Endothelial cell of umbilical vein (primary cell): ENCODE measurements around the gene RFX7. TPM values are rescaled to one million over a fixed set of nuclear protein-coding genes. Genes with fewer than 3 reads are reported as not detected.

ENCODE experiments used
- BruUV-seq: library from RNA; stranded (reverse); fragments of 400-500 nt; replicated peaks from 2 replicates; lab custom pipeline; 2021; lab: Mats Ljungman, UMichigan
- CTCF ChIA-PET: fragments of 300-600, 350-600 bp; sonication (Branson Sonifier 250); formaldehyde crosslinking; loops from one replicate; lab custom pipeline; 2021; ENCODE audit warnings: antibody characterized with exemption, inconsistent platforms; lab: Charles Lee
- POLR2A ChIA-PET: fragments of 300-600, 350-600 bp; sonication (Branson Sonifier 250); formaldehyde crosslinking; loops from one replicate; lab custom pipeline; 2021; ENCODE audit warnings: antibody characterized with exemption, inconsistent platforms; lab: Charles Lee
- DNase-seq: peaks from one replicate; pipeline ENCODE4 v3.0.0-alpha.2; 2011; ENCODE audit warnings: low read depth, low spot score
- FAIRE-seq: peaks from 2 replicates; lab custom pipeline; 2011; peaks lifted over from hg19 to GRCh38; lab: Jason Lieb, UNC
- H2AFZ ChIP-seq: 2 replicates; pipeline ENCODE4 v1.6.0; 2012; ENCODE audit warnings: low read depth, low read length, control low read depth, inconsistent platforms
- H3K27ac ChIP-seq: 2 replicates; pipeline ENCODE4 v1.5.1; 2011; ENCODE audit warnings: low read depth, mild to moderate bottlenecking, control low read depth, low read length, moderate library complexity; ENCODE audit not compliant: insufficient read depth
- H3K27me3 ChIP-seq, 2 experiments: 2 replicates each; pipeline versions ENCODE4 v1.6.0 to v1.6.1; 2011; ENCODE audit warnings: low read length in 2 of 2, mixed read lengths in 1 of 2; ENCODE audit not compliant: control insufficient read depth in 2 of 2, insufficient read depth in 2 of 2
- H3K36me3 ChIP-seq, 2 experiments: 2 replicates in 1 of 2; 3 replicates in 1 of 2; pipeline ENCODE4 v1.5.1; 2011; ENCODE audit warnings: low read length in 2 of 2, mild to moderate bottlenecking in 1 of 2, moderate library complexity in 1 of 2; ENCODE audit not compliant: control insufficient read depth in 2 of 2, insufficient read depth in 2 of 2; ENCODE audit errors: extremely low read depth in 1 of 2
- H3K4me1 ChIP-seq: 3 replicates; pipeline ENCODE4 v1.5.1; 2011; ENCODE audit warnings: mild to moderate bottlenecking, low read length; ENCODE audit not compliant: control insufficient read depth, insufficient read depth; ENCODE audit errors: extremely low read depth
- H3K4me2 ChIP-seq: 2 replicates; pipeline ENCODE4 v1.6.1; 2011; ENCODE audit warnings: low read length, control low read depth, mixed read lengths; ENCODE audit not compliant: insufficient read depth
- H3K4me3 ChIP-seq, 3 experiments: fragments of 200-600 bp in 1 of 3; sonication (generic), shearing (Covaris generic) in 1 of 3; replicated peaks in 1 of 3; 2 replicates each; pipeline ENCODE4 v1.5.1; 2011 to 2016; ENCODE audit warnings: control low read depth in 3 of 3, low read length in 3 of 3, mild to moderate bottlenecking in 2 of 3, inconsistent platforms in 1 of 3, low read depth in 1 of 3, moderate library complexity in 1 of 3; ENCODE audit not compliant: insufficient read depth in 1 of 3
- H3K79me2 ChIP-seq: 2 replicates; pipeline ENCODE4 v1.6.0; 2012; ENCODE audit warnings: low read length, inconsistent platforms; ENCODE audit not compliant: control insufficient read depth, insufficient read depth
- H3K9ac ChIP-seq: replicated peaks from 2 replicates; pipeline ENCODE3; 2011; ENCODE audit warnings: low read length, control low read depth; ENCODE audit not compliant: insufficient read depth; ENCODE audit errors: extremely low read depth
- H3K9me1 ChIP-seq: replicated peaks from 3 replicates; pipeline ENCODE4 v1.6.0; 2011; ENCODE audit warnings: mild to moderate bottlenecking, low read length; ENCODE audit not compliant: control insufficient read depth, insufficient read depth; ENCODE audit errors: extremely low read depth
- H3K9me3 ChIP-seq: replicated peaks from 2 replicates; pipeline ENCODE4 v1.5.1; 2012; ENCODE audit warnings: low read length, inconsistent platforms; ENCODE audit not compliant: control insufficient read depth, insufficient read depth
- H4K20me1 ChIP-seq: replicated peaks from 2 replicates; pipeline ENCODE3; 2011; ENCODE audit warnings: mild to moderate bottlenecking, low read length; ENCODE audit not compliant: control insufficient read depth, insufficient read depth; ENCODE audit errors: extremely low read depth
- FOS ChIP-seq: IDR thresholded peaks from 2 replicates; pipeline ENCODE4 v1.6.1; 2011; ENCODE audit warnings: mild to moderate bottlenecking, low read length, moderate library complexity, borderline replicate concordance; ENCODE audit not compliant: insufficient read depth
- GATA2 ChIP-seq: IDR thresholded peaks from 2 replicates; pipeline ENCODE4 v1.7.0; 2011; ENCODE audit warnings: low read depth, mild to moderate bottlenecking, moderate library complexity, mixed read lengths, low read length; ENCODE audit not compliant: insufficient read length, insufficient read depth
- MYC ChIP-seq: IDR thresholded peaks from one replicate; pipeline ENCODE4 v1.6.1; 2011; ENCODE audit warnings: mild to moderate bottlenecking, low read depth, low read length
- POLR2A ChIP-seq: IDR thresholded peaks from 2 replicates; pipeline ENCODE4 v1.6.1; 2012; ENCODE audit warnings: low read depth, mild to moderate bottlenecking, control low read depth, low read length
- POLR2AphosphoS5 ChIP-seq: IDR thresholded peaks from 2 replicates; pipeline ENCODE4 v1.6.1; 2012; ENCODE audit warnings: low read depth, mild to moderate bottlenecking, control low read depth, low read length, moderate library complexity; ENCODE audit not compliant: insufficient read depth
- dilution Hi-C: fragments of 300-500 bp; cut with MboI; formaldehyde crosslinking; loops from one replicate; pipeline ENCODE4 v1.15.0; 2019; ENCODE audit warnings: low sequenced_read_pairs; ENCODE audit not compliant: extremely low pct_ligation_motif_present
- intact Hi-C: fragments of 100-400 bp; cut with micrococcal nuclease; formaldehyde crosslinking; loops from one replicate; pipeline ENCODE4 v1.10.0; 2022
- polyA plus RNA-seq, 4 experiments: library from polyadenylated mRNA; depleted of rRNA in 3 of 4; stranded (reverse) in 3 of 4; unstranded in 1 of 4; fragments of >200 nt; gene quantifications; 2 replicates each; pipeline versions ENCODE4 v1.2.1 to v1.2.3, GENCODE V29; 2011 to 2012; ENCODE audit warnings: missing spikeins in 1 of 4
- total RNA-seq: library from RNA; stranded (reverse); gene quantifications from 2 replicates; pipeline ENCODE4 v1.2.3, GENCODE V29; 2021
- TF ChIP-seq, protein P1 (sequence below): IDR thresholded peaks from 2 replicates; pipeline ENCODE4 v1.6.1; 2011; ENCODE audit not compliant: insufficient read depth, insufficient read length
- TF ChIP-seq, protein P2 (sequence below), 2 donors: IDR thresholded peaks; 1 replicate in 1 of 2; 2 replicates in 1 of 2; pipeline ENCODE4 v1.5.1; 2011; ENCODE audit warnings: low read length in 2 of 2, mild to moderate bottlenecking in 2 of 2, moderate library complexity in 2 of 2, control low read depth in 1 of 2, inconsistent platforms in 1 of 2, low read depth in 1 of 2; ENCODE audit not compliant: insufficient read depth in 1 of 2; ENCODE audit errors: extremely low read depth in 1 of 2

Gene RFX7
- total and polyA plus RNA-seq, 2 donors (not counting 3 experiments of a cell fraction or from before 2014, with no cell fraction given), result 6.3 to 23.0 TPM

GRCh38 chr15:56105855-56106254 is 137.8 kb downstream of the RFX7 start:
- Histone ChIP-seq H3K9ac (no peak overlapping the region), H3K27ac (no peak overlapping the region), H3K79me2 (no peaks in the 10 kb centered on the region), H2AFZ (no peak overlapping the region), H3K4me2 (no peak overlapping the region), H3K4me1 (no peaks in the 10 kb centered on the region), H3K36me3 (no peaks in the 10 kb centered on the region), H3K4me3 (no peak overlapping the region), H3K27me3 (no peaks in the 10 kb centered on the region), H4K20me1 (no peaks in the 10 kb centered on the region), H3K9me1 (no peaks in the 10 kb centered on the region), H3K9me3 (no peaks in the 10 kb centered on the region)
- intact Hi-C loops, result no loop called here
- POLR2A ChIA-PET, result no interaction called here
- TF ChIP-seq, protein P1, sequence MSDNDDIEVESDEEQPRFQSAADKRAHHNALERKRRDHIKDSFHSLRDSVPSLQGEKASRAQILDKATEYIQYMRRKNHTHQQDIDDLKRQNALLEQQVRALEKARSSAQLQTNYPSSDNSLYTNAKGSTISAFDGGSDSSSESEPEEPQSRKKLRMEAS, result no peak
- TF ChIP-seq POLR2A (no peak), FOS (no peak), MYC (no peak), POLR2AphosphoS5 (no peak), GATA2 (no peak)
- TF ChIP-seq, protein P2, sequence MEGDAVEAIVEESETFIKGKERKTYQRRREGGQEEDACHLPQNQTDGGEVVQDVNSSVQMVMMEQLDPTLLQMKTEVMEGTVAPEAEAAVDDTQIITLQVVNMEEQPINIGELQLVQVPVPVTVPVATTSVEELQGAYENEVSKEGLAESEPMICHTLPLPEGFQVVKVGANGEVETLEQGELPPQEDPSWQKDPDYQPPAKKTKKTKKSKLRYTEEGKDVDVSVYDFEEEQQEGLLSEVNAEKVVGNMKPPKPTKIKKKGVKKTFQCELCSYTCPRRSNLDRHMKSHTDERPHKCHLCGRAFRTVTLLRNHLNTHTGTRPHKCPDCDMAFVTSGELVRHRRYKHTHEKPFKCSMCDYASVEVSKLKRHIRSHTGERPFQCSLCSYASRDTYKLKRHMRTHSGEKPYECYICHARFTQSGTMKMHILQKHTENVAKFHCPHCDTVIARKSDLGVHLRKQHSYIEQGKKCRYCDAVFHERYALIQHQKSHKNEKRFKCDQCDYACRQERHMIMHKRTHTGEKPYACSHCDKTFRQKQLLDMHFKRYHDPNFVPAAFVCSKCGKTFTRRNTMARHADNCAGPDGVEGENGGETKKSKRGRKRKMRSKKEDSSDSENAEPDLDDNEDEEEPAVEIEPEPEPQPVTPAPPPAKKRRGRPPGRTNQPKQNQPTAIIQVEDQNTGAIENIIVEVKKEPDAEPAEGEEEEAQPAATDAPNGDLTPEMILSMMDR (IDR thresholded peaks at IDR 0.05; ENCODE audit: extremely low read depth in 1 of 2, insufficient read depth in 1 of 2, low read depth in 1 of 2, low read length in 2 of 2), result no peak
- BruUV-seq, result no TSS peak
- dilution Hi-C loops, result no loop called here
- CTCF ChIA-PET, result no interaction called here
- DNase-seq (no peak), FAIRE-seq (no peak)
